Peyer's patch (tissue), 4 donors: Measurements from ENCODE around the gene SETMAR.

ENCODE experiments used
- POLR2A ChIP-seq, 2 donors: fragments of 450-650 bp; IDR thresholded peaks; one replicate each; pipeline ENCODE4 v1.5.1; 2017; ENCODE audit warnings: antibody characterized with exemption in 2 of 2, mild to moderate bottlenecking in 2 of 2, moderate library complexity in 2 of 2
- TF ChIP-seq, protein P1 (sequence below), 6 experiments: fragments of 450-650 bp in 4 of 6; fragments of 200-600 bp in 2 of 6; sonication (generic) in 1 of 6; IDR thresholded peaks; one replicate each; pipeline ENCODE4 v1.5.1; 2017 to 2019; ENCODE audit warnings: antibody characterized with exemption in 6 of 6, mild to moderate bottlenecking in 3 of 6, moderate library complexity in 1 of 6

DNA sequence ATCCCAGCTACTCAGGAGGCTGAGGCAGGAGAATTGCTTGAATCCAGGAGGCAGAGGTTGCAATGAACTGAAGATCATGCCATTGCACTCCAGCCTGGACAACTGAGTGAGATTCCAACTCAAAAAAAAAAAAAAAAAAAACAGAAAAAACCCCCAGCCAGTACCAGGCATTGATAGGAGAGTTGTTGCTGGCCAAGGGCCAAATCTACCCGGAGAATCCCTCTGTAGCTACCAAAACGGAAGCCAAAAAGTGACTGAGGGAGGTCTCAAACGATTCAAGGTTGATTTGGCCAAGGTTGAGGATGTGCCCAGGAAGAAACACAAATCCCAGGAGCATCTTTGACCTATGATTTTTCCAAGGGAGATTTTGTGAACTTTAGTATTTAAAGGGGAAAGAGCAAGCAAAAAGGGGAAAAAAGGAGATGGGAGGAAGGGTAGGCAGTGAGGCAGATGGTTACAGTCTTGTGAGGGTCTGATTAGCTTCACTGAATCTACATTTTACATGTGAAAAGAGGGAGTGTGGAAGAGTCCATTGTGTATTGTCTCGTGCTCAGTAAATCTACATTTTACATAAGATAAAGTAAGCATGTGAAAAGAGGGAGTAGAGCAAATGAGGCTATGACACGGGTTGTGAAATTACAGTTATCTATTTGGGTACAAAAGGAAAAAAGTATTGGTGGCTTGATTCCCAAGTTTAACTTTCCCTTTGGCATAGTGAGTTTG, 32.8 kb downstream of the SETMAR start:
- TF ChIP-seq, protein P1, sequence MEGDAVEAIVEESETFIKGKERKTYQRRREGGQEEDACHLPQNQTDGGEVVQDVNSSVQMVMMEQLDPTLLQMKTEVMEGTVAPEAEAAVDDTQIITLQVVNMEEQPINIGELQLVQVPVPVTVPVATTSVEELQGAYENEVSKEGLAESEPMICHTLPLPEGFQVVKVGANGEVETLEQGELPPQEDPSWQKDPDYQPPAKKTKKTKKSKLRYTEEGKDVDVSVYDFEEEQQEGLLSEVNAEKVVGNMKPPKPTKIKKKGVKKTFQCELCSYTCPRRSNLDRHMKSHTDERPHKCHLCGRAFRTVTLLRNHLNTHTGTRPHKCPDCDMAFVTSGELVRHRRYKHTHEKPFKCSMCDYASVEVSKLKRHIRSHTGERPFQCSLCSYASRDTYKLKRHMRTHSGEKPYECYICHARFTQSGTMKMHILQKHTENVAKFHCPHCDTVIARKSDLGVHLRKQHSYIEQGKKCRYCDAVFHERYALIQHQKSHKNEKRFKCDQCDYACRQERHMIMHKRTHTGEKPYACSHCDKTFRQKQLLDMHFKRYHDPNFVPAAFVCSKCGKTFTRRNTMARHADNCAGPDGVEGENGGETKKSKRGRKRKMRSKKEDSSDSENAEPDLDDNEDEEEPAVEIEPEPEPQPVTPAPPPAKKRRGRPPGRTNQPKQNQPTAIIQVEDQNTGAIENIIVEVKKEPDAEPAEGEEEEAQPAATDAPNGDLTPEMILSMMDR (IDR thresholded peaks at IDR 0.05): no peak
- no peak for TF ChIP-seq POLR2A (IDR thresholded peaks at IDR 0.05)
